GM21367 (cell line): ENCODE data around the gene SNX30.

Source experiments
- ATAC-seq: cut with Tn5 transposase; IDR thresholded peaks from one replicate; pipeline ENCODE4 v1.9.1; 2021; ENCODE audit not compliant: unreplicated experiment

Gene SNX30

DNA sequence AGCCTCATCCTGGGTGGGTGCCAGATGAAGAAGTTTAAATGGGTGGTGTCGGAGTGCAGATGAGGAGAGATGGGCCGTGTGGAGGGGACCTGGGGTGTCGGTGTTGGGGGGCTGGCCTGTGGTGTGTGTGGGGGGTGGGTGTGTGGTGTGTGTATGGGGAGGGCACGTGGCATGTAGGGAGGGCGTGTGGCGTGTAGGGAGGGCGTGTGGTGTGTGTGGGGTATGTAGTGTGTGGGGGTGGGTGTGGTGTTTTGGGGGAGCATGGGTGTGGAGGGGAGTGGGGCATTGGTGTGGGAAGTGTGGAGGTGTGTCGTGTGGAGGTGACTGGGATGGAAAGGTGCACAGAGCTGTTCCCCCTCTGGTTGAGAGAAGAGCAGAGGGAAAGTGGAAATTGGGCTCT is 105.6 kb downstream of the SNX30 start:
- no peak for ATAC-seq

DNA sequence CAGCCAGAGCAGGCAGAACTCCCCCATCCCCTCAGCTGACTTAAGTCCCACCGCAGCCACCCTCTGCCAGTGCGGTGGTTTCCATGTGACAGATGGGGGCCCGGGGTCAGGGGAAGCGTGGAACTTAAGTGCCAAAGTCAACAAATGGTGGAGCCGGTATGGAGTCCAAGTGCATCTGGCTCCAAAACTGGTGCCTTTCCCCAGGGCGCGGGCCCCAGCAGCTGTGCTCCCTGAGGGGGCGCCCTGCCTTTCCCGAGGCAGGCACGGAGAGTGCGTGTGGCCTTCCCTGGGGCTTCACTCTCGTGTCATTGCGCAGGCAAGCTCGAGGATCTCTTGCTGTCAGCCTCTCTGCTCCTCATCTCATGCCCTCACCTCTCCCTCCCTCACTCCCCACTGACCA is 106.3 kb downstream of the SNX30 start:
- ATAC-seq: no peak

DNA sequence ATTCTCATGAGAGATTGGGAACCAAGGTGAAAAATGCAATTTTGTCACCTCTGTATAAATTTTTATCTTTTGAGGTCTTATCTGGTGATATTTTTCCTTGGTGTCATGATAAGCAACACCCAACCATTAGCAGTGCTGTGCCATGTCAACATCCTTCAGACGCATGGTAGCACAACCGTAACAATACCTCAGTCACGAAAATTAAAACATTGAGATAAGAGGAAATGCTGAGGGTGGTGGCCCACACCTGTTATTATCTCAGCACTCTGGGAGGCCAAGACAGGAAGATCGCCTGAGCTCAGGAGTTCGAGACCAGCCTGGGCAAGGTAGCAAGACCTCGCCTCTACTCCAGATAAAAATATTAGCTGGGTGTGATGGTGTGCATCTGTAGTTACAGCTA is 107.4 kb downstream of the SNX30 start:
- ATAC-seq: no peak

DNA sequence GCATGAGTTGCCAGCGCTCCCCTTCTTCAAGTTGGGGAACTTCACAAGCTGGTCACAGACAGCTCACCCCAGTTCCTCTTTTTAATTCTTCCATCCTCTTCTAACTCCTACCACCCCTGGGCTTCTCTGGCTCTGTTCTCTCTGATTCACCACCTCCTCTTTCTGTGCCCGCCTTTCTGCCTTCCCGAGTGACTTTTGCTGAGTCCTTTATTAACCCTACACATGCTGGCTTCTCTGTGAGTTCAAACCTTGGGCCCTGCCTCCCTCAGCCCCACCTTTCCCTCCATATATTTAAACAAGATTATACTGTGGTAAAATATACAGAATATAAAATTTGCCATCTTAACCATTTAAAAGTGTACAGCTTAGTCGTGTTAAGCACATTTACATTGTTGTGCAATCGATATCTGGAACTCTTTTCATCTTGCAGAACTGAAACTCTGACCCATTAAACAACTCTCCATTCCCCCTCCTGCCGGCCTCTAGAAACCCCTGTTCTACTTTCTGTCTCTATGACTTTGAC is 108.1 kb downstream of the SNX30 start:
- peak; percentile 50 for ATAC-seq

DNA sequence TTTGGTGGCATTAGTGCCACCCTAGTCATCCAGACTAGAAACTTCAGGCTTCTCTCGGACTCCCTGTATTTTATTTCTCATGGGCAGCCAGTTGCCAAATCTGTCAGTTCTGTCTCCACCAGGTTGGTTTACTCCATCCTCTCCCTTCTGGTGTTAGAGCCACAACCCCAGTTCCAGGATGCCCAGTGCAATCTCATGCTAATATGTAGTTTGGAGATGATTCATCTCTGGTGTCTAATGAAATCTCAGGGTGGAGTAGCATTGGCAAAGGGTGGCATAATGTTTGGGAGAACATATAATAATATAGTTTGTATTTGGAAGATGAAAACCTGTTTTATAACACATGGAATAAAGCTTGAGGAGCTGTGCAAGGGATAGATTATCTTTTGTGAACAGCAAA is 109.9 kb downstream of the SNX30 start:
- no peak for ATAC-seq

DNA sequence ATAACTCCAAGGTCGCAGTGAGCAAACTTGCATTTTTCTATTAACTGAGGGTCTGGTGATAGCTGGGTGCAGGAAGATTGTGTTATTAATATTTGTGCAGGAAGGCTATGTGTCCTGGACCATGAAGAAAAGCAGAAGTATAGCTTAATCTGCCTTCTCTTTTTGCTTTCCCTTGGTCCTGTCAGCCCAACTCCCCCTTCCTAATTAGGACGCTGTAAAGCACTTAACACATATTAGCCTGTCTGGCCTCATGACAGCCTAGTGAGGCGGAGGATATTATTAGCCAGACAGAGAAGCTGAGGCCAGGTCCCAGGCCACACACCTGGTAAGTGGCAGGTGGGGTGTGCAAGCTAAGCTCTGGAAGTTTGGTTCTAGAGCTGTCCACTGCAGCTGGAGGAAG is 110.6 kb downstream of the SNX30 start:
- no peak for ATAC-seq

DNA sequence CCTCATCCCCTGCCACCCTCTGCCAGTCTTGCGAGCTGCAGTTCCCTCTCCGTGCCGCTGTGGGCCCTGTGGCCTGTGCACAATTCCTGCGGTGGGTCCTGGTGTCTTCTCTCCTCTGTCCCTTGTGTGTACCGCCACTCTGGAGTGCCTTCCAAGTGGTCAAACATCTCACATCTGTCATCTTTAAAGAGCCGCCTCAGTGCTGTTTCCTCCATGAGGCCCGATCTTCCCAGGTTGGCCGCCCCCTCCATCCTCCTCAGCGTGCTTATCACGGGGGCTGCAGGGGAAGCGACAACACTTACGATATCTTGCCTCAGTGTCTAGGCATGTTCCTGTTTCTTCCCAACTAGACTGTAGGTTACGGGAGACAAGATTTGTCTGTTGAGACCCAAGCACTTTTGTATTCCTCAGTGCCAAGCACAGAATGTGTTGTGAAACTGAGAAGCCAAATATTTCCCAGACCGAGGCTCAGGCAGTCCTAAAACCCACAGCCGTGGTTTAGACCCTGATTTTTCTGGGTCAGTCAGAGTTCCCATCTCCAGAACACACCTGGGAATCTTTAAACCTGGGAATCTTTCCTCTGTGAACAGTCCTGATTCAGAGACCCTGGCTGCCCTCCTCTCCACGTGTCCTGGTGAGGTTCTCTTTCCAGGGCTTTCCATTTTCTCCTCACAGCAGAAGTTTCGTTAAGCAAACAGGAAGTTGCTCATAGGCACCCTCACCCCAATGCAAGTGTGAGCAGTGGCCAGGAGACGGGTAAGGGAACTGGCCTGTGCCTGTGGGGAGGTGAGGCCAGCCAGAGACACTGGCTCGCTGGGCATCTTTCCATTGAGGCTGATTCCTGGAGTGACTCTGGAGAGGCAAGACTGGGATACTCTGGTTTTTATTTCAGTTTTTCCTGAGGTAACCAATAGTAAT is 111.3 kb downstream of the SNX30 start:
- no peak for ATAC-seq

DNA sequence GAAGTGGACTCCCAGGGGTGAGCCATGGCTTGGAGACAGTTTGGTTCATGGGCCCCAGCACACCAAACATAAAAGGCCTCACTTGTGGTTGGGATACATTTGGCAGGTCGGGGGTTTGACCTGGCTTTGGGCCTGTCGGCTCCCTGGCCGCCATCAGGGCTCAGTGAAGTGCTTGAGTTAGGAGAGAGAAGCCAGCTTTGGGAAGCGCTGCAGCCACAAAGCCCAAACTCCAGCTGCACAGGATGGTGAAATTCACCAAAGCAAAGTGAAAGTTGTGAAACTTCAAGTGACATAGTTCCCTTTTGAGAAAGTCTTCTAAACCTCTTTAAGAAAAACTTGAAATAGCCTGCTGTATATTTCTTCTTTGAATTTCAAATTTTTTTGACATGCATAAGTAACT is 112.7 kb downstream of the SNX30 start:
- ATAC-seq: peak; percentile 43

DNA sequence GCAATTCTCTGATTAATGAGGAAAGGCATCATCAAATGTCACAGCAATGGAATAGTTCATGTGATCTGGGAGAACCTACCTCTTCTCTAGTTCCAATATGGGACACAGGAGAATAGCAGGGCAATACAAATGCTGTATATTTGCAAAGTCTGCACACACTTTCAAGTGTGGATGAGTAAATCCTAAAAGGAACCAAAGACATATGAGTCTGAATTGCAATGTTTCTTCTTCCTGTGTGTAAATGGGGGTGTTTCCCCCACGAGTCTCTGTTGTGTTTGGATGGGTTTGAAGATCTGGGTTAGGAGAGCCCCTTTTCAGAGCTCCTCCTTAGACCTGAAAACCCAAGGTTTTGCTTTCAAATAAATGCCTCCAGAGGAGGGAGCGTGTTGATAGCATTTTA is 113.2 kb downstream of the SNX30 start:
- no peak for ATAC-seq

DNA sequence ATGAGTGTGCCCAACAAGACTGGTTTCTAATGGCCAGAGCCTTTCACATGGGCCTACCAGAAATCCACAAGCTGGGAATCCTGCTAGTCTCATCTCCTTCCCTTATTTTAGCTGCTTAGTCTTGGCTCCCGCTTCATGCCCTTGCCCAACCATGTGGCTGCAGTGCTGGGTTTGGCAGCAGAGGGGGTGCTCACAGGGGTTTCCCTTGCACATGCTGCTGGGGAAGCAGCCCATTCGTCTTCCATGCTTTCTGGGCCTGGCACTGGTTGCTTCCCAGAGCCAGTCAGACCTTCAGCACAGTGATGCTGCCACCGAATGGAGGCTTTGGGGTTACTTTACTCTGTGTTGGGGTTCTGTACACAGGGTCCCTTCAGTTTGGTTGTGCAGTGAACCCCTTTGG is 113.8 kb downstream of the SNX30 start:
- ATAC-seq: no peak

DNA sequence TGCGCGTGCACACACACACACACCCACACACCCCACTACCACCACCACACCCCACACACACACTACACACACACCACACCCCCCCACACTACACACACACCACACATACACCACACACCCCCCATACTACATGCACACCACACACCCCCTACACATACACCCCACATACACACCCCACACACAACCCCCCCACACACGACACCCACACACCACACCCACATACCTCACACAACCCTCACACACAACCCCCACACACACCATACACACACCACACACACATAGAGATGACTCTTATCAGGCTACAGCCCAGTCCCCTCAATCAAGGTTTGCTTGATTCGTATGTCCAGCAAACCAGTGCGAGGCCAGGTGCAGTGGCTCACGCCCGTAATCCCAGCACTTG is 114.4 kb downstream of the SNX30 start:
- ATAC-seq: no peak

DNA sequence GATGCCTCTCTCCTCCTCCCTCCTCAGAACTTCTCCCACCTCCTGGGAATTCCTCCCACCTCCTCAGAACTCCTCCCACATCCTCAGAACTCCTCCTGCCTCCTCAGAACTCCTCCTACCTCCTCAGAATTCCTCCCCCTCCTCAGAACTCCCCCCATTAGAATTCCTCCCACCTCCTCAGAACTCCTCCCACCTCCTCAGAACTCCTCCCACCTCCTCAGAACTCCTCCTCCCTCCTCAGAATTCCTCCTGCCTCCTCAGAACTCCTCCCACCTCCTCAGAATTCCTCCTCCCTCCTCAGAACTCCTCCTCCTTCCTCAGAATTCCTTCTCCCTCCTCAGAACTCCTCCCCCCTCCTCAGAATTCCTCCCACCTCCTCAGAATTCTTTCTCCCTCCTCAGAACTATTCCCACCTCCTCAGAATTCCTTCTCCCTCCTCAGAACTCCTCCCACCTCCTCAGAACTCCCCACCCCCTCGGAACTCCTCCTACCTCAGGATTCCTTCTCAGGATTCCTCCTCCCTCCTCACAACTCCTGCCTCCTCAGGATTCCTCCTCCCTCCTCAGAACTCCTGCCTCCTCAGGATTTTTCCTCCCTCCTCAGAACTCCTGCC is 116.2 kb downstream of the SNX30 start:
- ATAC-seq: no peak

DNA sequence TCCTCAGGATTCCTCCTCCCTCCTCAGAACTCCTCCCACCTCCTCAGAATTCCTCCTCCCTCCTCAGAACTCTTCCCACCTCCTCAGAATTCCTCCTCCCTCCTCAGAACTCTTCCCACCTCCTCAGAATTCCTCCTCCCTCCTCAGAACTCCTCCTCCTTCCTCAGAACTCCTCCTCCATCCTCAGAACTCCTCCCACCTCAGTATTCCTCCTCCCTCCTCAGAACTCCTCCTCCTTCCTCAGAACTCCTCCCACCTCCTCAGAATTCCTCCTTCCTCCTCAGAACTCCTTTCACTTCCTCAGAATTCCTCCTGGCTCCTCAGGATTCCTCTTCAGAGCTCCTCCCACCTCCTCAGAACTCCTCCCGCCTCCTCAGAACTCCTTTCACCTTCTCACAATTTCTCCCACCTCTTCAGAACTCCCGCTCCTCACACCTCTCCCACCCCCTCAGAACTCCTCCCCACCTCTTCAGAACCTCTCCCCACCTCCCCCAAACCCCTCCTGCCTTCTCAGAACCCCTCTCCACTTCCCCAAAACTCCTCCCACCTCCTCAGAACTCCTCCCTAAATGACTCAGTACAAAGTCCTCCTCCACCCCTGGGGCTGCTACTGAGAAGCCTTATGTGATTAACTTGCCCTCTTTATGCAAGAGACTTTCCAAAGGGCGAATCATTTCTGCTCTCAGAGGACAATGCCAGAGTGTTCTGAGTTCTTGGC is 116.9 kb downstream of the SNX30 start:
- ATAC-seq: no peak

DNA sequence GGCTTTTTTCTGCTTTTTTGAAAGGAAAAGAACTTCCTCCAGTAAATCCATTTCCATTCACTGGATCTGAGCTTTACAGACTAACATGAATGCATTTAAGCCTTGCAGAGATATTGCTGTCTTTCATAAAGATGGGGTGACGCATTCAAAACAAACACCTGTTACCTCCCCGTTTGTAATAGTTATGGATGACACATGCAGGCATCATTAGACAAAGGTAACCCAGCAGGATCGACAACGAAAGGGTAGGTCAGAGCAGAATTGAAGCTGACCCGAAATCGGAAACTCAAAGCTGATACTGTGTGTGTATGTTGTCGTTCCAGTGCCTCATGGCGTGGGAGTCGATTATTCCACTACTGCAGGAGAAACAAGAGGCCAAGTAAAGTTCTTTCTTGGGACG is 117.9 kb downstream of the SNX30 start:
- ATAC-seq: no peak

DNA sequence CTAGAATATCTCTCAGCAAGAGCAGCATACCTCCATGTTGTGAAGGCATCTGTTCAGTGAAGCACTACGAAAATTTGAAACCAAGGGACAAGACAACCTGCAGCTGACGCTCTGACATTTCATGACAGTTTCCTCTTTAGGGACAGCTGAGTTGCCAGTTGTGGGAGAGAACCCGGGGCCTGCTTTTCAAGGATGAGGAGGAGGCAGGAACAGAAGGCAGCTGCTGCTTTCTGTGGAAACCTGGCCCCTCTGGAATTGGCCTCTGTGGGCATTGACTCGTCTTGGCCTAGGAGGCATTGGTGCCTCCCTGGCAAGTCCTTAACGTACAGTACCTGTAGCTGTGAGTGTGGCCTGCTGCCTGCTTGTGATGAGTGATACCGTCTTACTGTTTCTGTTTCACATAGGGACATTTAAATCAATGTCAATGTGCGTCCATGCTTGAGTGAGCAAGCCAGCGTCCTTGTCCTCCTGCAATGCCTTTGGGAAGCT is 118.5 kb downstream of the SNX30 start:
- no peak for ATAC-seq

DNA sequence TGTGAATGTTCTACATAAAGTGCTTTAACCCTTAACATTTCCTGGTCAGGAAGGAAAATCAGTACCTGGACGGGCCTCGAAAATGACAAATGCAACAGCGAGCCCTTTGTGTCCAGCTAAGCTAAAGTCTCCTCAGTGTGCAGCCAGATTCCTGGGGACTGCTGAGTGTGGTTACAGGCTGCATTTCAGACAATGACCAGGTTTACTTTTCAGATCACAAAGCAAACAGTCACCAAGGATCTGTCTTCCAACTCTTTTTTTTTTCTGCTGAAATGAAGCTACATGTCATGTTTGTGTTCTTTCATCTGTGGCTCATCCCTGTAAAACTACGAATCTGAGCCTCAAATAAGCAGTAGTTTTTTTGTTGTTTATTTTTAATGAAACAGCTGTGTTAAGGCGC is 119.4 kb downstream of the SNX30 start:
- no peak for ATAC-seq

DNA sequence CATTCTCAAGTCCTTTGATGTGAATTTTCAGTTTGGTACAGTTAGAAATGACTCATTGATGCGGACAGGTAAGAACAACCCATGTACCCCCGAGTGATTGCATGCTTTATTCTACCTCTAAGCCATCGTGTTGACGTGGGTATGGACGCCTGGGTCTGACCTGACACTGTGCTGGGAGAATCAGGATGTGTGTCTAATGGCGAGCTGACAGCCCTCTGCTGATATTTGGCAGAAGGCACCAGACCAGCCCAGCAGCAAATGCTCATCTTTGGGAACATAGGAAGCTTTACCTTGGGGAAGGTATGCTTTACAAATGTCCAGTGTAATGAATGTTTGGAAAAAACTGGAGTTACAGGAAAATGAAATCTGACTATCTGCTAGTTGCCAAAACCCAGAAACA is 120.0 kb downstream of the SNX30 start:
- ATAC-seq: no peak

DNA sequence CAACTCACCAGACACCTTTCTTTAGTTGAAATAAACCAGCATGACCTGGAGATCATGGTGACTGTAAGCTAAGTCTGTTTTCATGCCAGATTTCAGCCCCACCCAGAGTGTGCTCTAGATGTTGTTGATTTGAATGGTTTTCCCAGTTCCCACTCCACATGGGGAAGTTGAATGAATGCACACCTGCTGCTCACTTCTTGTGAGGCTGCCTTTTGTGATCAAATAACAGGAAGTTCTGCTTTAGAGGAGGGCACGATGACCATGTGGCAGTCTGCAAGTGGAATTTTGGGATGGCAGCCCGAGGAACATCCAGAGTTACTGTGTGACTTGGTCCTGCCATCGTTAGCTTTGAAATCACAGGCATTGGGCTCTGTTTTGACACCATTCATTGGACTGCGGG is 121.5 kb downstream of the SNX30 start:
- no peak for ATAC-seq

DNA sequence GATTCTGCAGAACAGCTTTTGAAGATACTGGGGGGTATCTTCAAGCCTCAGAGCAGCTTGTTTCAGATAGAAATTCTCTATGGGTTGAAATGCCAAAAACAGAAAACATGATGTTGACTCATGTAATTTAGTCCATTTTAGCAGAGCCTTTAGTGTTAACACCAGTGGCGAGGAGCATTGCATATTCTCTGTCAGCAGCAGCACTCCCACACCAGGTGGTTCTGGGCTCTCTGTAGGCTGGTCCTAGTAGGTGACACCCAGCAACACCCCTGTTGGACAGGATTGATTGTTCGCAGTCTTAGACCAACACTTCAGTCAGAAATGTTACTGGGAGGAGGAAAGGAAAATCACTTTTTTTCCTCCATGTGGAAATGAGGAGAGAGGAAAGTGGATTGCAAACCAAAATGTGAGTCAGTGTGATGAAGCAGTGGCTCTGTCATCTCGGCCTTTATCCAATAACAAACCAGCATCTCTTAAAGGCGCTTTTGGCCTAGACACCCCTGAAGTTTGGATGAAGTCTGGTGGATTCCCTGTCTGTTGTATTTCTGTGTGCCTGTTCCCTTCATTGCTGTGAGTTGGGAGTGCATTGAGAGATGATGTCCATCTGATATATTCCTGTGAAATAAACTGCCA is 123.3 kb downstream of the SNX30 start:
- no peak for ATAC-seq

DNA sequence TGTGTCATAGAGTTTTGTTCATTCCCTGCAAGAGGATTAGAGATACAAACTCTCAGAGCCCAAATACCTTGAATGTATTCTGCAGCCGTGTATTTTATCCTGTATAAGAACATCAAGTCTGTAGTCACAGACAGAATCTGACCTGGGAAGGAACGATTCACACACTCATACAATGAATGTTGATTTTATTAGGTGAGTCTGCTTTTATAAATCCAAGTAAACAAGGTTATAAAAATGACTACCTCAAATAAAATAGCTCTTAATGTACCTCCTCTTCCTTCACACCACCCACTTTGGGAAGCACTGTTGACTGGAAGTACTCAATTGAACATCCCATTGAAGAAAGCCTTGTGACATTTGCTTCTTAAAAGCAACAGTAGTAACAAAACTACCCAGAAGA is 128.2 kb downstream of the SNX30 start:
- ATAC-seq: no peak

DNA sequence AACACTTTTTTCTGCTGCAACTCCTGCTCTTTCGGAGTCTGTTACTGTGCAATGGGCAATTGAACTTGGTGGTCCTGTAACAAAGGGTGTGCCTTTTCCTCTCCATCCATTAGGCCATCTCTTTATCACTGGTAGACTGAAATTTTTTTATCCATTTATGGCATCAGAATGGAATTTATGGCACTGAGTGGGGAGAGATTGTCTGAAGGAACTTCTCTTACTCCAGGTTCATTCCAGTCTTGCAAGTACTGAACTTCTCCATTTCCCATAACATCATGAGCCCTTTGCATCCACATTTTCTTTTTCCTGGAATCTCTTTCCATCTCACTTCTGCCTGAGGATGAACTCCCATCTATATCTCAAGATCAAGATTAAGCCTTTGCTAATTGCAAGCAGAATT is 130.1 kb downstream of the SNX30 start:
- no peak for ATAC-seq
